ENCODE results near the gene MYO18A. TPM values are rescaled to one million over a fixed set of nuclear protein-coding genes. Genes with fewer than 3 reads are reported as not detected.

MYO18A gene
- total and polyA plus RNA-seq, 2 donors from 2014 or later = 25.6 to 60.7 TPM

DNA sequence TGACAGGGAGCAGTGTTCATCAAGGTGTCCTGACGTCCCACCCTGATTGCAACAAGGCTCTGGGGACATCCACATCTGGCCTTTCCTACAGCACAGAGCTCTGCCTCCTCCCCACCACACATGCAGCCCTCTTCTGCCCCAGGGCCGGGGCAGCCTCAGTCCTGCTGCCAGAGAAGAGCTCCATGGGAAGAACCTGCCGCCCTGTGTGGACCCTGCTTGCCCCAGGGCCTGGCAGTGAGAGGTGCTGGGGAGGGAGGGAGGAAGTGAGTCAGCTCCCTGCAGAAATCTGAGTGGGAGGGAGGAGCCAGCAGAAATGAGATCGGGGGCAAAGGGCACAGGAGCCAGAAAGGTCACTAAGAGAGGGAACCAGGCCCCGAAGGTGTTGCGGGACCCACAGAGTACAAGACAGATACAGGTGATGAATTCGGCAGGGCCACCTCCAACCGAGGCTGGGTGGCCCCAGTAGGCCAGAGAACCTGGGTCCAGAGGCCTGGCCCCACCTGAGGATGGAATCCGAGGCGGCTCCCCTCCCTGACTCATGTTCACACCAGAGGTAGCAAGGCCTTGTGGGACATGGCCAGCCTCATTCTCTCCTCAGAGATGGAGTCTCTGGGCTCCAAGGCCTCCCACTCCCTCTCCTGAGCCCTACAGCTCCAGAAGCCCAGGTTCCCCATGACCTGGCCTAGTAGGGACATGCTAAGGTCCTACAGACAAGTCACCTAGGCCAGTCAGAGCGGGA, 24.8 kb downstream of the MYO18A start:
- H3K27me3 ChIP-seq (ENCODE audit: control insufficient read depth, insufficient read depth, low read length) = no peaks in the 10 kb centered on the region
- H3K9me3 ChIP-seq (ENCODE audit: control insufficient read depth in 2 of 3, insufficient read depth in 1 of 3, low read length in 3 of 3) = no peaks in the 10 kb centered on the region
- peak overlapping the region in 2 of 3 donors; percentile 40 to 42 for H3K9ac ChIP-seq (ENCODE audit: low read length in 3 of 3)
- H3K4me1 ChIP-seq (ENCODE audit: control insufficient read depth in 2 of 3, insufficient read depth in 2 of 3, low read depth in 1 of 3, low read length in 3 of 3) = peaks cover 9 to 63% (median 58%) of the 10 kb centered on the region in 3 donors
- DNase-seq (peak in 1 of 5 donors; percentile 83), FAIRE-seq (no peak)
- intact Hi-C loops (cut with DNase I) = no loop called here
- no peaks in the 10 kb centered on the region for H3K36me3 ChIP-seq (ENCODE audit: control insufficient read depth in 2 of 3, insufficient read depth in 3 of 3, low read length in 3 of 3)
- peak overlapping the region; percentile 91 to 92 for H3K27ac ChIP-seq (ENCODE audit: low read depth in 2 of 2, low read length in 2 of 2)
- peak overlapping the region in 2 of 3 donors; percentile 24 to 31 for H3K4me3 ChIP-seq (ENCODE audit: low read length in 3 of 3)
- TF ChIP-seq, protein P1, sequence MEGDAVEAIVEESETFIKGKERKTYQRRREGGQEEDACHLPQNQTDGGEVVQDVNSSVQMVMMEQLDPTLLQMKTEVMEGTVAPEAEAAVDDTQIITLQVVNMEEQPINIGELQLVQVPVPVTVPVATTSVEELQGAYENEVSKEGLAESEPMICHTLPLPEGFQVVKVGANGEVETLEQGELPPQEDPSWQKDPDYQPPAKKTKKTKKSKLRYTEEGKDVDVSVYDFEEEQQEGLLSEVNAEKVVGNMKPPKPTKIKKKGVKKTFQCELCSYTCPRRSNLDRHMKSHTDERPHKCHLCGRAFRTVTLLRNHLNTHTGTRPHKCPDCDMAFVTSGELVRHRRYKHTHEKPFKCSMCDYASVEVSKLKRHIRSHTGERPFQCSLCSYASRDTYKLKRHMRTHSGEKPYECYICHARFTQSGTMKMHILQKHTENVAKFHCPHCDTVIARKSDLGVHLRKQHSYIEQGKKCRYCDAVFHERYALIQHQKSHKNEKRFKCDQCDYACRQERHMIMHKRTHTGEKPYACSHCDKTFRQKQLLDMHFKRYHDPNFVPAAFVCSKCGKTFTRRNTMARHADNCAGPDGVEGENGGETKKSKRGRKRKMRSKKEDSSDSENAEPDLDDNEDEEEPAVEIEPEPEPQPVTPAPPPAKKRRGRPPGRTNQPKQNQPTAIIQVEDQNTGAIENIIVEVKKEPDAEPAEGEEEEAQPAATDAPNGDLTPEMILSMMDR (IDR thresholded peaks at IDR 0.05; ENCODE audit: borderline replicate concordance, extremely low read depth, insufficient read depth) = no peak

- peak overlapping the region; percentile 91 to 92 for H3K27ac ChIP-seq (ENCODE audit: low read depth in 2 of 2, low read length in 2 of 2)
- FAIRE-seq = no peak
- TF ChIP-seq, protein P1 (IDR thresholded peaks at IDR 0.05; ENCODE audit: borderline replicate concordance, extremely low read depth, insufficient read depth) = no peak
- intact Hi-C loops (cut with DNase I) = no loop called here
- peak overlapping the region in 2 of 3 donors; percentile 40 to 42 for H3K9ac ChIP-seq (ENCODE audit: low read length in 3 of 3)
- H3K4me1 ChIP-seq (ENCODE audit: control insufficient read depth in 2 of 3, insufficient read depth in 2 of 3, low read depth in 1 of 3, low read length in 3 of 3) = peaks cover 9 to 55% (median 54%) of the 10 kb centered on the region in 3 donors
- no peaks in the 10 kb centered on the region for H3K9me3 ChIP-seq (ENCODE audit: control insufficient read depth in 2 of 3, insufficient read depth in 1 of 3, low read length in 3 of 3)
- no peaks in the 10 kb centered on the region for H3K36me3 ChIP-seq (ENCODE audit: control insufficient read depth in 2 of 3, insufficient read depth in 3 of 3, low read length in 3 of 3)
- peak overlapping the region in 2 of 3 donors; percentile 24 to 31 for H3K4me3 ChIP-seq (ENCODE audit: low read length in 3 of 3)
- peak in 1 of 5 donors; percentile 55 for DNase-seq
- H3K27me3 ChIP-seq (ENCODE audit: control insufficient read depth, insufficient read depth, low read length) = no peaks in the 10 kb centered on the region
These were observed 25.5 kb downstream of the MYO18A start for GRCh38 chr17:29154516-29155226.

DNA sequence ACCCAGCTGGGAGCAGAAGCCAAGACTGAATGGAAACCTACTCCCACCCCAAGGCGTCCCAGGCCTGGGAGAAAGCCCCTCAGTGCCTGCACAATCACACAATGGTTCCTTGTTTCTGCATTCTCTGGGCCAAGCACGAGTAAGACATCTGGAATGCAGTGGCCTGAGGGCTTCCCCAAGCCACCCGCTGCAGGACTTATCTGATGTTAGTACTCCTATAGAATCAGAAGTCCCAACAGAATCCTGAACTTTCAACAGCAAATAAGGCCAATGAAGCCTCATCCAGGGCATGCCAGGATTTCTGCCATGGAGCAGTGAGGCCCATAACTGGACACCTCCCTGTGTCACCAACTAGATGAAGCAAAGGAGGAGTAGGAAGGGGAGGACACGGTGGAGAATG, 28.6 kb downstream of the MYO18A start:
- H3K27me3 ChIP-seq (ENCODE audit: control insufficient read depth, insufficient read depth, low read length) = no peaks in the 10 kb centered on the region
- H3K4me1 ChIP-seq (ENCODE audit: control insufficient read depth in 2 of 3, insufficient read depth in 2 of 3, low read depth in 1 of 3, low read length in 3 of 3) = peaks cover 7 to 38% (median 30%) of the 10 kb centered on the region in 3 donors
- FAIRE-seq = no peak
- TF ChIP-seq, protein P1 (IDR thresholded peaks at IDR 0.05; ENCODE audit: borderline replicate concordance, extremely low read depth, insufficient read depth) = no peak
- H3K9ac ChIP-seq (ENCODE audit: low read length in 3 of 3) = no peak overlapping the region
- H3K27ac ChIP-seq (ENCODE audit: low read depth in 2 of 2, low read length in 2 of 2) = no peak overlapping the region
- intact Hi-C loops (cut with DNase I) = no loop called here
- H3K36me3 ChIP-seq (ENCODE audit: control insufficient read depth in 2 of 3, insufficient read depth in 3 of 3, low read length in 3 of 3) = no peaks in the 10 kb centered on the region
- no peaks in the 10 kb centered on the region for H3K9me3 ChIP-seq (ENCODE audit: control insufficient read depth in 2 of 3, insufficient read depth in 1 of 3, low read length in 3 of 3)
- DNase-seq = peak in 4 of 5 donors; percentile 44 to 60 (median 54)
- H3K4me3 ChIP-seq (ENCODE audit: low read length in 3 of 3) = no peak overlapping the region

Data from kidney (tissue), 14 donors.